Stimulated activated CD8-positive, alpha-beta memory T cell treated with anti-CD3 and anti-CD28 coated beads, Interleukin-4, amount 100 ng/mL, for 48 hours (primary cell): ENCODE results near the gene GPER1.
A peak's percentile ranks its signal among the peaks of the same experiment; 100 is the strongest.

ENCODE experiments used
- DNase-seq: peaks from one replicate; pipeline ENCODE4 v3.0.0-alpha.2; 2020

GPER1 gene

GRCh38 chr7:1054438-1054837 lies 33.5 kb upstream of the GPER1 start:
- no peak for DNase-seq

GRCh38 chr7:1054861-1055450 lies 33.0 kb upstream of the GPER1 start:
- peak; percentile 48 for DNase-seq

- DNase-seq, result no peak
These were observed 32.4 kb upstream of the GPER1 start for GRCh38 chr7:1055491-1055955.

GRCh38 chr7:1055956-1056784 lies 31.7 kb upstream of the GPER1 start:
- DNase-seq, result no peak

GRCh38 chr7:1056785-1057410 lies 31.0 kb upstream of the GPER1 start:
- DNase-seq, result no peak

- DNase-seq, result no peak
These were observed 30.3 kb upstream of the GPER1 start for GRCh38 chr7:1057416-1058291.

- no peak for DNase-seq
These were observed 29.6 kb upstream of the GPER1 start for GRCh38 chr7:1058311-1058710.

- peak; percentile 36 for DNase-seq
These were observed 29.1 kb upstream of the GPER1 start for GRCh38 chr7:1058821-1059199.

- peak; percentile 45 for DNase-seq
These were observed 28.5 kb upstream of the GPER1 start for GRCh38 chr7:1059200-1060091.

- DNase-seq, result no peak
These were observed 27.4 kb upstream of the GPER1 start for GRCh38 chr7:1060315-1061072.

GRCh38 chr7:1061180-1061579 lies 26.7 kb upstream of the GPER1 start:
- DNase-seq, result no peak

GRCh38 chr7:1062296-1063294 lies 25.3 kb upstream of the GPER1 start:
- DNase-seq, result no peak

- DNase-seq, result no peak
These were observed 24.6 kb upstream of the GPER1 start for GRCh38 chr7:1063361-1063760.

GRCh38 chr7:1064581-1064980 lies 23.3 kb upstream of the GPER1 start:
- no peak for DNase-seq

GRCh38 chr7:1065263-1065584 lies 22.7 kb upstream of the GPER1 start:
- DNase-seq, result no peak

- peak; percentile 90 for DNase-seq
These were observed 22.2 kb upstream of the GPER1 start for GRCh38 chr7:1065585-1066241.

GRCh38 chr7:1066242-1066588 lies 21.7 kb upstream of the GPER1 start:
- no peak for DNase-seq

GRCh38 chr7:1068013-1068412 lies 19.9 kb upstream of the GPER1 start:
- no peak for DNase-seq

- DNase-seq, result no peak
These were observed 19.3 kb upstream of the GPER1 start for GRCh38 chr7:1068619-1069018.
